Uterus (tissue), 2 donors: ENCODE data around the gene MUC20.

Experiments used
- CTCF ChIP-seq, 4 experiments: fragments of 200-600 bp in 2 of 4; fragments of 450-650 bp in 2 of 4; sonication (generic) in 2 of 4; IDR thresholded peaks; one replicate each; pipeline ENCODE4 v1.5.1; 2016 to 2019; ENCODE audit warnings: antibody characterized with exemption in 4 of 4, mild to moderate bottlenecking in 2 of 4, moderate library complexity in 1 of 4
- POLR2A ChIP-seq, 2 donors: fragments of 450-650 bp; IDR thresholded peaks; one replicate each; pipeline ENCODE4 v1.6.1; 2016; ENCODE audit warnings: antibody characterized with exemption in 2 of 2, mild to moderate bottlenecking in 1 of 2, moderate library complexity in 1 of 2

GRCh38 chr3:195762249-195762585 lies 41.4 kb downstream of the MUC20 start:
- TF ChIP-seq CTCF (IDR thresholded peaks at IDR 0.05) (no peak), POLR2A (IDR thresholded peaks at IDR 0.05) (no peak)
